LNCaP clone FGC (cell line): ENCODE data around the gene CHFR.
A peak's percentile ranks its signal among the peaks of the same experiment; 100 is the strongest.
"Not testable (repeated sequence)": the region's sequence is repeated elsewhere in the genome, so short reads cannot be mapped to it uniquely, and the experiment has no call there.

Experiments
- DNase-seq: peaks from one replicate; pipeline ENCODE4 v3.0.0-alpha.2; 2011; ENCODE audit warnings: low read depth
- H3K4me3 ChIP-seq: 2 replicates; pipeline ENCODE4 v1.5.1; 2011; ENCODE audit warnings: mild to moderate bottlenecking, low read depth, low read length, control low read depth
- TF ChIP-seq, protein P1 (sequence below): IDR thresholded peaks from 2 replicates; pipeline ENCODE4 v1.5.1; 2012; ENCODE audit warnings: mild to moderate bottlenecking; ENCODE audit not compliant: control insufficient read depth, insufficient read depth; ENCODE audit errors: extremely low read depth

Gene CHFR

DNA sequence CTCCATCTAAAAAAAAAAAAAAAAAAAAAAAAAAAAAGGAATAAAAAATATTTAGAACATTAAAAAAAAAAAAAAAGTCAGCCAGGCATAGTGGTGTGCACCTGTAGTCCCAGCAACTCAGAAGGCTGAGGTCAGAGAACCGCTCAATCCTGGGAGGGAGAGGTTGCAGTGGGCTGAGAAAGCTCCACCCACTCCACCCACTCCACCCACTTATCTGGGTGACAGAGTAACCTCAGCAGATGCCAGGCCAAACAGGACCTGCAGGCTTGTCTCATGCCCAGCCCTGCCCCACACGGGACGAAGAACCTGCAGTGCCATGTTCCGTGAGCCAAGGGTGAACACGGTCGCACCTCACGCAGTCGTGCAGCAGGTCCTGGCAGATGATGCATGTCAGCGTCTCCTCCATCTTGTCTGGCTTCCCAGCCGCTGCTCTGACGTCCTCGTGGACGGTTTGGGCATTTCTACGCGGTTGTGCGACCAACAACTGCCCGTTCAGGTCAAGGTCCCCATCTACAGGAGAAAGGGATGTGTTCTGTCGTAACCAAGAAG lies 28.6 kb downstream of the CHFR start:
- DNase-seq = peak; percentile 8
- H3K4me3 ChIP-seq = no peak overlapping the region
- TF ChIP-seq, protein P1, sequence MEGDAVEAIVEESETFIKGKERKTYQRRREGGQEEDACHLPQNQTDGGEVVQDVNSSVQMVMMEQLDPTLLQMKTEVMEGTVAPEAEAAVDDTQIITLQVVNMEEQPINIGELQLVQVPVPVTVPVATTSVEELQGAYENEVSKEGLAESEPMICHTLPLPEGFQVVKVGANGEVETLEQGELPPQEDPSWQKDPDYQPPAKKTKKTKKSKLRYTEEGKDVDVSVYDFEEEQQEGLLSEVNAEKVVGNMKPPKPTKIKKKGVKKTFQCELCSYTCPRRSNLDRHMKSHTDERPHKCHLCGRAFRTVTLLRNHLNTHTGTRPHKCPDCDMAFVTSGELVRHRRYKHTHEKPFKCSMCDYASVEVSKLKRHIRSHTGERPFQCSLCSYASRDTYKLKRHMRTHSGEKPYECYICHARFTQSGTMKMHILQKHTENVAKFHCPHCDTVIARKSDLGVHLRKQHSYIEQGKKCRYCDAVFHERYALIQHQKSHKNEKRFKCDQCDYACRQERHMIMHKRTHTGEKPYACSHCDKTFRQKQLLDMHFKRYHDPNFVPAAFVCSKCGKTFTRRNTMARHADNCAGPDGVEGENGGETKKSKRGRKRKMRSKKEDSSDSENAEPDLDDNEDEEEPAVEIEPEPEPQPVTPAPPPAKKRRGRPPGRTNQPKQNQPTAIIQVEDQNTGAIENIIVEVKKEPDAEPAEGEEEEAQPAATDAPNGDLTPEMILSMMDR = no peak

DNA sequence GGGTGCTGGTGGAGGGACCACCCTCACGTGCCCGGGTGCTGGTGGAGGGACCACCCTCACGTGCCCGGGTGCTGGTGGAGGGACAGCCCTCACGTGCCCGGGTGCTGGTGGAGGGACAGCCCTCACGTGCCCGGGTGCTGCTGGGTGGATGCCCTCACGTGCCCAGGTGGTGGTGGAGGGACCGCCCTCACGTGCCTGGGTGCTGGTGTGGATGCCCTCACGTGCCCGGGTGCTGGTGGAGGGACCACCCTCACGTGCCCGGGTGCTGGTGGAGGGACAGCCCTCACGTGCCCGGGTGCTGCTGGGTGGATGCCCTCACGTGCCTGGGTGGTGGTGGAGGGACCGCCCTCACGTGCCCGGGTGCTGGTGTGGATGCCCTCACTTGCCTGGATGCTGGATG lies 30.4 kb downstream of the CHFR start:
- not testable (repeated sequence) for H3K4me3 ChIP-seq, DNase-seq

DNA sequence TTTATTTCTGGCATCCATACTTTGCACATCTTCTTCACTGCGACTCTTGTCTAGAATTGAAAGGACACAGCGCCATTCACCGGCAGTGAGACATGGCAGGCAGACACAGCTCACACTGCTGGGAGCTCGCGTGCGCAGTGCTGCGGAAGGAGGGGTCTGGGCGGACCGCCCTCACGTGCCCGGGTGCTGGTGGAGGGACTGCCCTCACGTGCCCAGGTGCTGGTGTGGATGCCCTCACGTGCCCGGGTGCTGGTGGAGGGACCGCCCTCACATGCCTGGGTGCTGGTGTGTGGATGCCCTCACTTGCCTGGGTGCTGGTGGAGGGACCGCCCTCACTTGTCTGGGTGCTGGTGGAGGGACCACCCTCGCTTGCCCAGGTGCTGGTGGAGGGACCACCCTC lies 30.8 kb downstream of the CHFR start:
- H3K4me3 ChIP-seq = no peak overlapping the region
- DNase-seq = no peak
- TF ChIP-seq, protein P1 = no peak

GRCh38 chr12:132855211-132855610 lies 32.2 kb downstream of the CHFR start:
- H3K4me3 ChIP-seq, DNase-seq: not testable (repeated sequence)

GRCh38 chr12:132853285-132854092 lies 33.9 kb downstream of the CHFR start:
- DNase-seq = no peak
- TF ChIP-seq, protein P1 = no peak
- H3K4me3 ChIP-seq = no peak overlapping the region

DNA sequence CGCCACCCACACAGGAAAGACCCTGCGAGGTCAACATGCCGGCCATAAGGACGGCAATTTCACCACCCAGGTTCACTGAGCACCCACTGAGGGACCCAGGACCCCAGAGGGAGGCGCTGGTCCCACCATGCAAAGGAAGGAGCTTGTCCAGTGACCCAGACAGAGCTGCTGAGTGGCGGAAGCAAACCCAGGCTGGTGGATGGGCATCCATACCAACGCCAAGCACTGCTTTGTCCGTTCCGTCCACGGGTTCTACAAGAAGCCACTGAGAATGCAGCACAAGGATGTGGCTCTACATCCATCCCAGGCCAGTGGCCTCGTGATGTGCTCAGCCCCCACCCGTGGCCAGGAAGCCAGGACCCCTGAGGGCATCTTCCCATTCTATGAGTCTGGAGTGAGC lies 34.9 kb downstream of the CHFR start:
- no peak for DNase-seq
- TF ChIP-seq, protein P1 = no peak
- no peak overlapping the region for H3K4me3 ChIP-seq

GRCh38 chr12:132851465-132851864 lies 35.9 kb downstream of the CHFR start:
- TF ChIP-seq, protein P1 = no peak
- no peak for DNase-seq
- no peak overlapping the region for H3K4me3 ChIP-seq

DNA sequence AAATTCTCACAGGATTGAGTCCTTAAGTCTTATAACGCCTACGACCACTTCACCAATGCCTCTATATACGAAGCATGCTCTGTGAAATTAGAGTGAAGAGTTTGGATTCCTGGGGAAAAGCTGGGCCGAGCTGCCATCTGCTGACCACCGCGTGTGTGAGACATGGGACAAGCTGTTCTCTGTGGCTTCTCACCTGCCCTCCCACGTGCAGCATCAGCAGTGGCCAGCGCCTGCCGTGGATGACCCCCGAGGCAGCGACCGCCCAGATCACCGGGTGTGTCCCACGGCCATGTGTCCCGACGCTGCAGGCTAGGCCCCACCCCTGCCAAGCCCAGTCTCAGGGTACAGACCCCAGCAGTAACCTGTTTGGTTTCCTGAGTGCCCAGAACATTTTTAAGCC lies 37.1 kb downstream of the CHFR start:
- DNase-seq = no peak
- TF ChIP-seq, protein P1 = no peak
- no peak overlapping the region for H3K4me3 ChIP-seq
